Gastrocnemius medialis (tissue), 4 donors: ENCODE measurements around the gene RABGAP1L.

Source experiments
- POLR2A ChIP-seq, 2 donors: fragments of 450-650 bp; IDR thresholded peaks; one replicate each; pipeline ENCODE4 v1.6.1; 2017; ENCODE audit warnings: antibody characterized with exemption in 2 of 2, mild to moderate bottlenecking in 2 of 2, moderate library complexity in 2 of 2
- TF ChIP-seq, protein P1 (sequence below), 5 experiments: fragments of 450-650 bp in 3 of 5; fragments of 200-600 bp in 2 of 5; sonication (generic) in 2 of 5; IDR thresholded peaks in 4 of 5; conservative IDR thresholded peaks in 1 of 5; 1 replicate in 4 of 5; 2 replicates in 1 of 5; pipeline ENCODE4 v1.5.1; 2016 to 2019; ENCODE audit warnings: antibody characterized with exemption in 5 of 5, mild to moderate bottlenecking in 3 of 5, moderate library complexity in 3 of 5

DNA sequence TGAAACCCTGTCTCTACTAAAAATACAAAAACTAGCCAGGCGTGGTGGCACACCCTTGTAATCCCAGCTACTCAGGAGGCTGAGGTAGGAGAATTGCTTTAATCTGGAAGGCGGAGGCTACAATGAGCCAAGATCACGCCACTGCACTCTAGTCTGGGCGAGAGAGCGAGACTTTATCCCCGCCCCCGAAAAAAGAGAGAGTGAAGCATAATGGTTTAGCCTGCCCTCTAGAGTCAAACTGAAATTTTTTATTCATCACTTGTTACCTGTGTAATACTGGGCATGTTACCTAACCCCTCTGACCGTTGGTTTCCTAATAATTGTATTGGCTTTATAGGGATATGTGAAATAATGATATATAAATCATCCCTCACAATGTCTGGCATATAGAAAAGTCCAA lies 307.3 kb downstream of the RABGAP1L start:
- TF ChIP-seq, protein P1, sequence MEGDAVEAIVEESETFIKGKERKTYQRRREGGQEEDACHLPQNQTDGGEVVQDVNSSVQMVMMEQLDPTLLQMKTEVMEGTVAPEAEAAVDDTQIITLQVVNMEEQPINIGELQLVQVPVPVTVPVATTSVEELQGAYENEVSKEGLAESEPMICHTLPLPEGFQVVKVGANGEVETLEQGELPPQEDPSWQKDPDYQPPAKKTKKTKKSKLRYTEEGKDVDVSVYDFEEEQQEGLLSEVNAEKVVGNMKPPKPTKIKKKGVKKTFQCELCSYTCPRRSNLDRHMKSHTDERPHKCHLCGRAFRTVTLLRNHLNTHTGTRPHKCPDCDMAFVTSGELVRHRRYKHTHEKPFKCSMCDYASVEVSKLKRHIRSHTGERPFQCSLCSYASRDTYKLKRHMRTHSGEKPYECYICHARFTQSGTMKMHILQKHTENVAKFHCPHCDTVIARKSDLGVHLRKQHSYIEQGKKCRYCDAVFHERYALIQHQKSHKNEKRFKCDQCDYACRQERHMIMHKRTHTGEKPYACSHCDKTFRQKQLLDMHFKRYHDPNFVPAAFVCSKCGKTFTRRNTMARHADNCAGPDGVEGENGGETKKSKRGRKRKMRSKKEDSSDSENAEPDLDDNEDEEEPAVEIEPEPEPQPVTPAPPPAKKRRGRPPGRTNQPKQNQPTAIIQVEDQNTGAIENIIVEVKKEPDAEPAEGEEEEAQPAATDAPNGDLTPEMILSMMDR (IDR thresholded peaks at IDR 0.05 in 4 of 5, conservative IDR thresholded peaks at IDR 0.05 in 1 of 5) = no peak
- TF ChIP-seq POLR2A (IDR thresholded peaks at IDR 0.05) = no peak
